ENCODE results near the gene WIPF3.

WIPF3 gene

GRCh38 chr7:29843726-29844125, 37.4 kb downstream of the WIPF3 start:
- H3K4me3 ChIP-seq (ENCODE audit: low read depth, low read length), result no peak overlapping the region
- TF ChIP-seq CTCF (IDR thresholded peaks at IDR 0.05; ENCODE audit: control insufficient read depth, extremely low read depth, insufficient read depth), result no peak
- DNase-seq (ENCODE audit: low read depth), result no peak

- TF ChIP-seq CTCF (IDR thresholded peaks at IDR 0.05; ENCODE audit: control insufficient read depth, extremely low read depth, insufficient read depth), result no peak
- DNase-seq (ENCODE audit: low read depth), result no peak
- no peak overlapping the region for H3K4me3 ChIP-seq (ENCODE audit: low read depth, low read length)
These were observed 38.3 kb downstream of the WIPF3 start for GRCh38 chr7:29844559-29844958.

- DNase-seq (ENCODE audit: low read depth), result no peak
- TF ChIP-seq CTCF (IDR thresholded peaks at IDR 0.05; ENCODE audit: control insufficient read depth, extremely low read depth, insufficient read depth), result no peak
These were observed 41.2 kb downstream of the WIPF3 start for GRCh38 chr7:29847496-29847895.

GRCh38 chr7:29847916-29848315, 41.6 kb downstream of the WIPF3 start:
- TF ChIP-seq CTCF (IDR thresholded peaks at IDR 0.05; ENCODE audit: control insufficient read depth, extremely low read depth, insufficient read depth), result no peak
- no peak overlapping the region for H3K4me3 ChIP-seq (ENCODE audit: low read depth, low read length)
- DNase-seq (ENCODE audit: low read depth), result no peak

More at GRCh38 chr7:29847496-29847895, 41.2 kb downstream of the WIPF3 start:
- no peak overlapping the region for H3K4me3 ChIP-seq (ENCODE audit: low read depth, low read length)

- DNase-seq (ENCODE audit: low read depth), result no peak
- TF ChIP-seq CTCF (IDR thresholded peaks at IDR 0.05; ENCODE audit: control insufficient read depth, extremely low read depth, insufficient read depth), result no peak
- H3K4me3 ChIP-seq (ENCODE audit: low read depth, low read length), result no peak overlapping the region
These were observed 42.6 kb downstream of the WIPF3 start for GRCh38 chr7:29848941-29849340.

GRCh38 chr7:29851487-29851886, 45.2 kb downstream of the WIPF3 start:
- no peak overlapping the region for H3K4me3 ChIP-seq (ENCODE audit: low read depth, low read length)
- no peak for DNase-seq (ENCODE audit: low read depth)
- TF ChIP-seq CTCF (IDR thresholded peaks at IDR 0.05; ENCODE audit: control insufficient read depth, extremely low read depth, insufficient read depth), result no peak

GRCh38 chr7:29852457-29852856, 46.1 kb downstream of the WIPF3 start:
- DNase-seq (ENCODE audit: low read depth), result no peak
- no peak overlapping the region for H3K4me3 ChIP-seq (ENCODE audit: low read depth, low read length)
- no peak for TF ChIP-seq CTCF (IDR thresholded peaks at IDR 0.05; ENCODE audit: control insufficient read depth, extremely low read depth, insufficient read depth)
